NCI-H82 treated with DMSO at 0.1 percent for 48 hours (cell line): Measurements from ENCODE around the gene ADD3.
A peak's percentile ranks its signal among the peaks of the same experiment; 100 is the strongest.

Source experiments
- DNase-seq: peaks from one replicate; lab custom pipeline; 2025; ENCODE audit not compliant: unreplicated experiment; lab: John Stamatoyannopoulos, UW

ADD3 gene

GRCh38 chr10:110144507-110144906 lies 136.7 kb downstream of the ADD3 start:
- no peak for DNase-seq

GRCh38 chr10:110147961-110148360 lies 140.2 kb downstream of the ADD3 start:
- no peak for DNase-seq

DNA sequence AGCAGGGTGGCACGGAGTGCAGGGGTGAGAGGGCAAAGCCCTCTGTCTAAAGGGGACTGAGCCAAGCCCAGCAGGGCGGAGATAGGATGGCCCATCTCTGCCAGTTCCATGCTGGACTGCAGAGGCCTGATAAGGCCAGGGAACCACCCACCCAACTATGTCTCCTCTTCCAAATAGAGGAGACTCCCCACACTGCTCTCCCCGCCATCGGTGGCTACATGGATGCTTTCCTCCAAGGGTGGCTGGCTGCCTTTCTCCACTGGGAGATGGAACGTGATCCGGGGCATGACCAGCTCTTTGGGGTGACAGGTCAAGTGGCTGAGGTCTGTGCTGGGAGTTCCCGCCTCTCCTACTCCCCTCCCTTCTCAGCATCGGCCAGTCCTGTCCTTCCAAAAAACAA lies 141.5 kb downstream of the ADD3 start:
- DNase-seq = no peak

DNA sequence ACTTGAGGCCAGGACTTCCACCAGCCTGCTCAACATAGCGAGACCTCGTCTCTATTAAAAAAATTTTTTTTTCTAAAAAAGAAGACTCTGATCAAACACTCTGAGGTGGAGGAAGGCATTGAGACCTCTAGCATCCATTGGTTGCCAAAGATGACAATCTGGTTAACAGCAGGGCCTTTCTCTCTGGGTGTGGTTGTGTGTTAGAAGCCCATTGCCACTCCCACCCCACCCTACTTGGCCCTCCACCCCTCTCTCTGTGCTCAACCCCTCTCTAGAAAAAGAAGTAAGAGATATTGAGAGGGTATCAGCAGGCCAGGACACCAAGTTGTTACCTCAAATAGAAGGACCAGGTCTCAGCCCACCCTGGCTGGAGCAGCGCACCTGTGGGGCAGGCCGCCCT lies 142.3 kb downstream of the ADD3 start:
- DNase-seq = no peak

DNA sequence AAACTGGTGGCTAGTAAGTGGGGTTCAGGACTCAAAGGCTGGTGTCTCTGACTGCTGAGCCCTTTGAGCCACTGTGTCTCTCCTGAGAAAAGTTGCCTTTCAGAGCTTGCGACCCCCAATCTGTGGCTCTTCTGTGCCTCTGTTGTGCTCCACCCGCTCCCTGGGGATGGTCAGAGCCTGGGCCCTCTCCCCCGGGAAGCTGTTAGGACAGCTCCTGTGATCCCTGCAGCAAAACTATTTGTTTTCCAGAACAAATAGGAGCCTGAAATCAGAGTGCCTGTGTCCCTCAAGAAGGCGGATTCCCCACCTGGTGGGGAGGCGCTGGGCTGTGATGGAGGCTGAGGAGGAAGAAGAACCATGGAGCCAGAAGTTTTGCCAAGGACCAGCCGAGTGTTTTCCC lies 143.2 kb downstream of the ADD3 start:
- DNase-seq = no peak

GRCh38 chr10:110151467-110151866 lies 143.7 kb downstream of the ADD3 start:
- DNase-seq = no peak

DNA sequence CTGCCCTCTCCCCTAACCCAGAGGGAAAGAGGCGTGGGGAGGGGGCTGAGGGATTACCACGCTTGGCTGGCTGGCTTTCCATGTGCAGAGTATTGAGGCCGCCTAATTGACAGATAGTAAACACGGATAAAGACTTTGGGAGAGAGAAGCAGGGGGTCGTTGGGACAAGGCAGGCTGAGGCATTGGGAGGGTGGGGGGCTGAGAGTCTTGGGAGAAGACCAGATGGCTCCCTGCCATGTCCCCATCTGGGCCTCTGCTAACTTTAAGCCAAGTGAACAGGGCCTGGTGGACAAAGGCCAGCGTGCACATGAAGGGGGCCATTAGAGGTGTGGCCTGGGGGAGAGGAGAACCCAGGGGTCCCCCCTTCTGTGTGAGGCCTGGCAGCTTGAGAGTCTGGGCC lies 144.2 kb downstream of the ADD3 start:
- DNase-seq = peak; percentile 87

DNA sequence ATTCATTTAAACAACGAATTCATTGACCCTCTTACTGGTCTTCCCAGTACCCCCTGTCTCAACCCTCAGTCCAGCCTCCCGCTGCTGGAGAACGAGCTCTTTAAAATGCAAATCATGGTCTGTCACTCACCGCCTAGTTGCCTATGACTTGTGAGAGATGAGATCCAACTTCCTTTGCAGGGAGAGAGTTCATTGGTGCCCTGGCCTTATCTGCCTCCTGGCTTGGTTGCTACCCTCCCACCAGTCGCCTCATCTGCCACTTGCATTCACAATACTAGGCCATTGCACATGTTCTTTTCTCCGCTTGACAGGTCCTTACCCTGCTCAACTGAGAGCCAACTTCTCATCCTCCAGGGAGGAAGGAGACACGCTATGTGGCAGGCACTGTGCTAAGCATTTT lies 145.6 kb downstream of the ADD3 start:
- no peak for DNase-seq

DNA sequence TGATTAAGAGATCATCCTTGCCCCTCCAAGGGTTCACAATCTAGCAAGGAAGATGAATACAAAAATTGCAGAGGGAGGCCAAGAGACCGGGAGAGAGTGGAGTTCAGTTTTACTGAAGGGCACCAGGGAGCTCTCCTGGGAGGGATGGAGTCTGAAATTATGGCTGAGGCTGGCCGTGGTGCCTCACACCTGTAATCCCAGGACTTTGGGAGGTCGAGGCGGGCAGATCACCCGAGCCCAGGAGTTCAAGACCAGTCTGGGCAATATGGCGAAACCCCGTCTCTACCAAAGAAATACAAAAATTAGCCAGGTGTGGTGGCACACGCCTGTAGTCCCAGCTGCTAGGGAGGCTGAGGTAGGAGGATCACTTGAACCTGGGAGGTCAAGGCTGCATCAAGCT lies 148.3 kb downstream of the ADD3 start:
- no peak for DNase-seq

- no peak for DNase-seq
Measured at GRCh38 chr10:110158051-110159005, 150.5 kb downstream of the ADD3 start.

DNA sequence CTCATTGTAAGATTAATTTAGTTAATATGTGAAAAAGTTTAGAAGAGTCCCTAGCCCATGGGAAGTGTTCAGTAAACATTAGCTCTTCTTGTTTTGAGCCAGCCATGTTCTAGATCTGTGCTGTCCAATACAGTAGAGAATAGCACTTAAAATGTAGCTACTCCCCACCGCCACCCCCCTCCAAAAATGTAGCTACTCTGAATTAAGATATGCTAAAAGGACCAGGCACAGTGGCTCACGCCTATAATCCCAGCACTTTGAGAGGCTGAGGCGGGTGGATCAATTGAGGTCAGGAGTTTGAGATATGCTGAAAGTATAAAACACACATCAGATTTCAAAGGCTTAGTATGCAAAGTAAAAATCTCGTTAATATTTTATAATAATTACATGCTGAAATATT lies 152.3 kb downstream of the ADD3 start:
- DNase-seq = no peak

DNA sequence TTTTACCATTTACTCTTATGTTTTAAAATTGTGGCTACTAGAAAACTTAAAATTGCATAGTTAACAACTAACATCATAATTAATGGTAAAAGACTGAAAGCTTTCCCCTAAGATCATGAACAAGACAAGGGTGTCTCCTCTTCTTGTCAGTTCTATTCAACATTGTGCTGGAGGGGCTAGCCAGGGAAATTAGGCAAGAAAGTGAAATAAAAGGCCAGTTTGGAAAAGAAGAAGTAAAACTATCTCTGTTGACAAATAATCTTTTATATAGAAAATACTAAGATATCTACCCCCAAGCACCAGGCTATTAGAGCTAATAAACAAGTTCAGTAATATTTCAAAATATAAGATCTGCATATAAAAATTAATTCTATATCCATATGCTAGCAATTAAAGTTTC lies 152.7 kb downstream of the ADD3 start:
- no peak for DNase-seq

- no peak for DNase-seq
Measured at GRCh38 chr10:110162741-110163145, 155.0 kb downstream of the ADD3 start.

- no peak for DNase-seq
Measured at GRCh38 chr10:110163192-110163773, 155.5 kb downstream of the ADD3 start.

DNA sequence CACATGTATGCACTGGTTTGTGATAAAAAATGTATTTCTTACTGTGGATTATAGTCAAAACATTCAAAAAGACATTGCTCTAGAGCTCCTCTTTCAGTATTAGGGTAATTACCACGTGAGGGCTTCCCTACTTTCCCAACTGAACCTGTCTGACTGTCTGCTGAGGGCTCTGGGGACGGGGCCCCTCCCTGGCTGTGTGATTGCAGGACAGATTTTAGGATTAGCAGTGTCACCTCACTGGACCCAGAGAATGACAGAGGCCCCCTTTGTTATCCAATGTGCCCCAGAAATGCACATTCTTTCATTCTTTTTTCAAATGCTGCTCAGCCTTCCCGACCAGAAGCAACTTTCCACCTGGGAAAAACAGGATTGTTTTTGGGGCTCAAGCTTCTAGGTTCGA lies 156.1 kb downstream of the ADD3 start:
- DNase-seq = no peak

DNA sequence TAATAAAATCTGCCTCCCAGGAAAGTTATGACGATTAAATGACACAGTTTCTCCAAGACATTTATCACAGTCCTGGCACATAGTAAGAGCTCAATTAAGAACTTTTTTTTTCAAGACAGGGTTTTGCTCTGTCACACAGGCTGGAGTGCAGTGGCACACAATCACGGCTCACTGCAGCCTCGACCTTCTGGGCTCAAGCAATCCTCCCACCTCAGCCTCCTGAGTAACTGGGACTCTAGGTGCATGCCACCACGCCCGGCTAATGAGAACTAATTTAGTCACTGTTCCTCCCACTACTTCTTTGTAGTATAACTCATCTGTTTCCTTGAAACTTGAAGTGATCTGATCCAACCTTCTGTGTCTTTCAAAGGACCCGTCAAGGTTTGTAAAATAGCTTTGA lies 157.5 kb downstream of the ADD3 start:
- no peak for DNase-seq

GRCh38 chr10:110167149-110167548 lies 159.4 kb downstream of the ADD3 start:
- DNase-seq = no peak

DNA sequence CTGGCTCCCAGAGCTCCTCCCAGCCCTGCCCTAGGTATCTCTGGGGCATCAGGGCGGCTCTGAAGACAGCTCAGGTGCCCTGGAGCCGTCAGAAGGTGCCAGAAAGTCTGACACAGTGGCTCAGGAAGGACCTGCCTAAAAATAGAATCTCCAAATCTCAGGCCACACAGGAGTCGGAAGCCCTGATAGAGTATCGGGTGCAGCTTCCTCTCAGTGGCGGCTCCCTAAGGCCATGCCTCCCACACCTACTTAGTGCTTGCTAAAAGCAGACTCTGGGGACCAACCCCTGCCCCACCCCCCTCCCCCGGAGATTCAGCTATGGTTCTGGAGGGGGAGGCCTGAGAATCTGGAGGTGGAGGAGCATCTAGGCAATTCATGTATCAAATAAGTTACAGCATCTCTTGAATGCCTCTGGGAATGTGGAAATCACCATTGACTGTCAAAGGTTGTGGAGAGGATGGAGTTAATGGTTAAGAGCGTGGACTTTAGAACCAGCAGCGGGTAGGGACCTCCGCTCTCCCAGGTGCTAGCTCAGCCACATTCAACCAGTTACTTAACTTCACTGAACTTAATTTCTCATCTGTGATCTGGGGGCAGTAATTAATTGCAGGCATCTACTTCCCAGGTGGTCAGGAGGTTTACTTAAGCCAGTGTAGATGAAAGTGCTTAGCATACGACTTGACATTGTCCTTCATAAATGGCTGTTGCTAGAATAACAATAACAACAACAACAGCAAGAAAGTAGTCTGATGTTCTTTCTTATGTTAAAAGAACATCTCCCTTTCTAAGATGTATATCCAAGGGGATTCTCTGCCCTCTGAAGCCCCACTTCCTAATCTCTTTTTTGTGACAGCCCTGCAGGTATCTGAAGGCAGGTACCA lies 161.1 kb downstream of the ADD3 start:
- DNase-seq = no peak

DNA sequence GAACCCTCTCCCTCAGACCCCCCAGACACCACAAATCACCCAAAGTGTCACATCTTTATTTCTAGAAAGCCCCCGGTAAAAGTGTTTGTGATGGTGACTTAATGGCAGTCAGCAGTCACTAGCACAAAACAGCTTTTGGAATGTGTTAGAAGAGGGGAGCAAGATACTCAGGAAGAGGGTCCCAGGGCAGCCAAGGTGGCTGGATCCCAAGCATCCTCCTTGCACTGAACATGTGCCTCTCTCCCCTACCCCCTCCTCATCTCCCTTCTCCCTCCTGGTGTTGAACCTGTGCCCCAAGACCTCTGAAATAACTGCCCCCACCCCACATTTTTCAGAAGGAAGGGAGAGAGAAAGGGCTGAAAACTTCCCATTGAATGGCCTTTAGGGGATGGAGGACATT lies 161.8 kb downstream of the ADD3 start:
- no peak for DNase-seq

DNA sequence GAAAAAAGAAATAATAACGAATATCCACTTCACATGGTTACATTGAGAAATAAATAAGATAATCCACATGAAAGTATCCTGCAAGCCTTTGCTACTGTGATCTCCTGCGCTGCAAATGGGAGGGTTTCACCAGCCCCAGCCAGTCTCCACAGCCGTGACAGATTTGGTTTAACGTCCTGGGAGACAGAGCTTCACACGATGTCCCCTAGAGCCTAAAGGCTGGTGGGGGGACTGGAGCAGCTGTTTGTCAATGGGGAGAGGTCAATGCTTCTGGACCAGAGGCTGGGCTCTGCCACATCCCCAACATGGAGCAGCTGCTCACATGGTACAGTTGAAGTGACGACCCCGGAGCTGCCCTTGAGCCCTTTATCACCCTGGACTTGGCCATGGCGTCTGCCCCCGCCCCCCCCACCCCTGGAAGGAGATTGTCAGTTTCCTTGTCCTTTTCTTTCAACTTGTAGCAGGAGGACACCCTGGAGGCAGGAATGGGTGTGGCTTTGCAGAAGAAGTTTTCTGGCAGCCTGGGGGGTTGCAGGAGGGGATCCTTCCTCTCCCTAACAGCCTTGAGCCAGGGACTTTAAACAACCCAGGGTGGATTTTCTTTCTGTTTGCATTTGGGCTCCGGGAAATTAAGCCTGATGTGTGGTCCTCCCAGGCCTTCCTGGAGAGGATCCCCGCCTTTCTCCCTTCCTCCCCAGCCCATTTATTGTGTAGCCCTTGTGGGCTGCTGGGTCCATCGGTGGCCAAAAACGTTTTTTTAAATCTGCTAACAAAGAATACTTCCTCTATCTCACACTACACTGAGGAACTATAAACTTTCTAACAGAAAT lies 162.6 kb downstream of the ADD3 start:
- DNase-seq = no peak

DNA sequence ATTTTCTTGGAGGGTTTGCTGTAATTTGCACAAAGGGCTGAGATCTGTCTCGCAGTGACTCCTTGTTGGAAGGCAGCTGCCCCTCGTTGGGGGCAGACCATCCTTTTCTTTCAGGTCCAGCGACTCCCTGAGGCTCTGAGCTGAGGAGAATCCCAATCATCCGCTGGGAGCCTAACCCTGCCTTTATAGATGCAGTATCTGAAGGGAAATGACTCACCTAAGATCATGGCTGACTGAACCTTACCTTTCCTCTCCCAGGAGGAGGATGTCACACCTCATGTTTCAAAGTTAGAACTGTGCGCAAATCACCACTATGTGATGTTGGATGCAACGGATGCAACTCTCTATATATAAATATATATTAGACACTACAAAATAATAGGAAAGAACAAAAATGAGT lies 163.2 kb downstream of the ADD3 start:
- DNase-seq = no peak
